A673 (cell line): ENCODE results near the gene IMMP2L. TPM values are rescaled to one million over a fixed set of nuclear protein-coding genes. Genes with fewer than 3 reads are reported as not detected.

ENCODE experiments used
- BruUV-seq: library from RNA; stranded (reverse); fragments of 400-500 nt; replicated peaks from 2 replicates; lab custom pipeline; 2021; lab: Mats Ljungman, UMichigan
- CTCF ChIA-PET: fragments of 300-600 bp; sonication (Branson Sonifier 250); formaldehyde crosslinking; loops from one replicate; lab custom pipeline; 2022; ENCODE audit warnings: antibody characterized with exemption; lab: Charles Lee
- POLR2A ChIA-PET: fragments of 300-600 bp; sonication (Branson Sonifier 250); formaldehyde crosslinking; loops from one replicate; lab custom pipeline; 2022; ENCODE audit warnings: antibody characterized with exemption; ENCODE audit not compliant: low non-redundant PET; lab: Charles Lee
- DNase-seq: peaks from one replicate; pipeline ENCODE4 v3.0.0-alpha.2; 2015; ENCODE audit warnings: low spot score
- H3K27ac ChIP-seq: fragments of 200-600 bp; sonication (generic); 2 replicates; pipeline ENCODE4 v1.5.1; 2016; ENCODE audit warnings: mixed run types, low read depth, mild to moderate bottlenecking, mixed read lengths, antibody characterized with exemption, low read length; ENCODE audit not compliant: poor library complexity, severe bottlenecking
- H3K27me3 ChIP-seq: fragments of 200-600 bp; sonication (generic); replicated peaks from 2 replicates; pipeline ENCODE4 v1.6.1; 2017; ENCODE audit warnings: mixed run types, low read depth, mild to moderate bottlenecking, mixed read lengths, antibody characterized with exemption, low read length; ENCODE audit not compliant: insufficient read depth, poor library complexity
- H3K36me3 ChIP-seq: fragments of 200-600 bp; sonication (generic); 2 replicates; pipeline ENCODE4 v1.6.1; 2016; ENCODE audit warnings: mixed run types, mild to moderate bottlenecking, mixed read lengths, antibody characterized with exemption, low read length; ENCODE audit not compliant: insufficient read depth, poor library complexity, severe bottlenecking
- H3K4me1 ChIP-seq: fragments of 200-600 bp; sonication (generic); 2 replicates; pipeline ENCODE4 v1.6.1; 2017; ENCODE audit warnings: mixed run types, mild to moderate bottlenecking, mixed read lengths, antibody characterized with exemption, low read length; ENCODE audit not compliant: insufficient read depth, poor library complexity, severe bottlenecking
- H3K4me3 ChIP-seq: fragments of 200-600 bp; sonication (generic); 2 replicates; pipeline ENCODE4 v1.5.1; 2016; ENCODE audit warnings: low read depth, mixed run types, mild to moderate bottlenecking, mixed read lengths, low read length; ENCODE audit not compliant: poor library complexity, severe bottlenecking
- H3K9me3 ChIP-seq: fragments of 200-600 bp; sonication (generic); 2 replicates; pipeline ENCODE4 v1.6.1; 2016; ENCODE audit warnings: mixed run types, low read depth, mild to moderate bottlenecking, mixed read lengths, antibody characterized with exemption, low read length; ENCODE audit not compliant: poor library complexity, severe bottlenecking
- EZH2 ChIP-seq: fragments of 200-600 bp; sonication (generic); IDR thresholded peaks from 2 replicates; pipeline ENCODE4 v1.6.1; 2017; ENCODE audit warnings: borderline replicate concordance, low read depth, mild to moderate bottlenecking, mixed read lengths, antibody characterized with exemption, low read length; ENCODE audit not compliant: poor library complexity, severe bottlenecking
- intact Hi-C: fragments of 100-400 bp; cut with micrococcal nuclease; formaldehyde crosslinking; loops from one replicate; pipeline ENCODE4 v1.10.0; 2022; ENCODE audit not compliant: unreplicated experiment
- total RNA-seq: library from RNA; stranded (reverse); gene quantifications from 2 replicates; pipeline ENCODE4 v1.2.3, GENCODE V29; 2021
- TF ChIP-seq, protein P1 (sequence below): fragments of 300-800, 200-600 bp; sonication (generic); conservative IDR thresholded peaks from 2 replicates; pipeline ENCODE4 v1.5.1; 2017; ENCODE audit warnings: low read depth, mild to moderate bottlenecking, antibody characterized with exemption, low read length, moderate library complexity, mixed read lengths

Gene IMMP2L
- total RNA-seq, 1 experiment from 2014 or later: 10.0 TPM

- TF ChIP-seq, protein P1, sequence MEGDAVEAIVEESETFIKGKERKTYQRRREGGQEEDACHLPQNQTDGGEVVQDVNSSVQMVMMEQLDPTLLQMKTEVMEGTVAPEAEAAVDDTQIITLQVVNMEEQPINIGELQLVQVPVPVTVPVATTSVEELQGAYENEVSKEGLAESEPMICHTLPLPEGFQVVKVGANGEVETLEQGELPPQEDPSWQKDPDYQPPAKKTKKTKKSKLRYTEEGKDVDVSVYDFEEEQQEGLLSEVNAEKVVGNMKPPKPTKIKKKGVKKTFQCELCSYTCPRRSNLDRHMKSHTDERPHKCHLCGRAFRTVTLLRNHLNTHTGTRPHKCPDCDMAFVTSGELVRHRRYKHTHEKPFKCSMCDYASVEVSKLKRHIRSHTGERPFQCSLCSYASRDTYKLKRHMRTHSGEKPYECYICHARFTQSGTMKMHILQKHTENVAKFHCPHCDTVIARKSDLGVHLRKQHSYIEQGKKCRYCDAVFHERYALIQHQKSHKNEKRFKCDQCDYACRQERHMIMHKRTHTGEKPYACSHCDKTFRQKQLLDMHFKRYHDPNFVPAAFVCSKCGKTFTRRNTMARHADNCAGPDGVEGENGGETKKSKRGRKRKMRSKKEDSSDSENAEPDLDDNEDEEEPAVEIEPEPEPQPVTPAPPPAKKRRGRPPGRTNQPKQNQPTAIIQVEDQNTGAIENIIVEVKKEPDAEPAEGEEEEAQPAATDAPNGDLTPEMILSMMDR: no peak
- TF ChIP-seq EZH2: no peak
- Histone ChIP-seq H3K4me1 (peaks cover 25% of the 10 kb centered on the region), H3K36me3 (no peaks in the 10 kb centered on the region), H3K9me3 (no peaks in the 10 kb centered on the region), H3K27ac (no peak overlapping the region), H3K4me3 (no peak overlapping the region), H3K27me3 (no peaks in the 10 kb centered on the region)
- BruUV-seq: no TSS peak
- ChIA-PET CTCF (no interaction called here), POLR2A (no interaction called here)
- intact Hi-C loops: no loop called here
- DNase-seq: peak; percentile 3
Measured at GRCh38 chr7:111071556-111071955, 490.7 kb downstream of the IMMP2L start.

- DNase-seq: no peak
- TF ChIP-seq EZH2: no peak
- TF ChIP-seq, protein P1: no peak
- intact Hi-C loops: no loop called here
- BruUV-seq: no TSS peak
- H3K4me3 ChIP-seq: no peak overlapping the region
- H3K27me3 ChIP-seq: no peaks in the 10 kb centered on the region
- no peaks in the 10 kb centered on the region for H3K9me3 ChIP-seq
- H3K4me1 ChIP-seq: peaks cover 14% of the 10 kb centered on the region
- H3K27ac ChIP-seq: no peak overlapping the region
- H3K36me3 ChIP-seq: no peaks in the 10 kb centered on the region
- CTCF ChIA-PET: no interaction called here
- POLR2A ChIA-PET: no interaction called here
Measured at GRCh38 chr7:111068618-111069017, 493.7 kb downstream of the IMMP2L start.

- no peak overlapping the region for H3K4me3 ChIP-seq
- intact Hi-C loops: no loop called here
- no peak for DNase-seq
- CTCF ChIA-PET: no interaction called here
- peaks cover 11% of the 10 kb centered on the region for H3K4me1 ChIP-seq
- H3K27ac ChIP-seq: no peak overlapping the region
- no TSS peak for BruUV-seq
- H3K36me3 ChIP-seq: no peaks in the 10 kb centered on the region
- POLR2A ChIA-PET: no interaction called here
- peaks cover 5% of the 10 kb centered on the region for H3K9me3 ChIP-seq
- TF ChIP-seq EZH2: no peak
- TF ChIP-seq, protein P1: no peak
- no peaks in the 10 kb centered on the region for H3K27me3 ChIP-seq
Measured at GRCh38 chr7:111067682-111068081, 494.6 kb downstream of the IMMP2L start.
